Activated CD8-positive, alpha-beta memory T cell treated with anti-CD3 and anti-CD28 coated beads, Interleukin-2, amount 50 U/mL, for 1 hour (primary cell): ENCODE results near the gene MFRP.

ENCODE experiments used
- DNase-seq: peaks from one replicate; pipeline ENCODE4 v3.0.0-alpha.2; 2020; ENCODE audit errors: extremely low read depth

The MFRP gene

GRCh38 chr11:119373059-119373920 lies 26.8 kb upstream of the MFRP start:
- no peak for DNase-seq

- DNase-seq, result no peak
Observed at GRCh38 chr11:119372260-119373058, 26.0 kb upstream of the MFRP start.

- DNase-seq, result no peak
Observed at GRCh38 chr11:119371778-119372182, 25.3 kb upstream of the MFRP start.

GRCh38 chr11:119371067-119371601 lies 24.6 kb upstream of the MFRP start:
- no peak for DNase-seq

- no peak for DNase-seq
Observed at GRCh38 chr11:119370486-119371046, 24.1 kb upstream of the MFRP start.

- no peak for DNase-seq
Observed at GRCh38 chr11:119369132-119369925, 22.8 kb upstream of the MFRP start.

GRCh38 chr11:119368121-119369034 lies 21.9 kb upstream of the MFRP start:
- DNase-seq, result no peak

- no peak for DNase-seq
Observed at GRCh38 chr11:119367661-119368120, 21.2 kb upstream of the MFRP start.

- DNase-seq, result no peak
Observed at GRCh38 chr11:119366690-119367620, 20.4 kb upstream of the MFRP start.

- no peak for DNase-seq
Observed at GRCh38 chr11:119365071-119365591, 18.6 kb upstream of the MFRP start.

- DNase-seq, result no peak
Observed at GRCh38 chr11:119363851-119364590, 17.5 kb upstream of the MFRP start.

GRCh38 chr11:119363081-119363850 lies 16.8 kb upstream of the MFRP start:
- DNase-seq, result no peak

GRCh38 chr11:119362741-119363080 lies 16.2 kb upstream of the MFRP start:
- DNase-seq, result no peak

- no peak for DNase-seq
Observed at GRCh38 chr11:119361941-119362725, 15.6 kb upstream of the MFRP start.

GRCh38 chr11:119361056-119361787 lies 14.7 kb upstream of the MFRP start:
- DNase-seq, result no peak
